ENCODE data around the gene F13A1.

- TF ChIP-seq EP300 (IDR thresholded peaks at IDR 0.05): no peak
- TF ChIP-seq HOXB5 (CRISPR knock-in tag; IDR thresholded peaks at IDR 0.05): no peak
- TF ChIP-seq CTCF (IDR thresholded peaks at IDR 0.05): no peak
- no peak for TF ChIP-seq HDAC2 (IDR thresholded peaks at IDR 0.05)
- no peak for TF ChIP-seq POLR2A (IDR thresholded peaks at IDR 0.05; ENCODE audit: low read length)
Measured at GRCh38 chr6:6248651-6249050, 71.8 kb downstream of the F13A1 start.
